ENCODE measurements around the gene ARHGAP19.

ARHGAP19 gene

GRCh38 chr10:97333351-97333600 lies 40.8 kb upstream of the ARHGAP19 start:
- peaks cover 8% of the 10 kb centered on the region; the same call in 1 of the 2 replicates for H3K36me3 ChIP-seq (ENCODE audit: control insufficient read depth, insufficient read depth, low read length)
- no peaks in the 10 kb centered on the region for H3K27me3 ChIP-seq (ENCODE audit: control insufficient read depth, insufficient read depth, low read length)
- H3K9me3 ChIP-seq (ENCODE audit: control insufficient read depth, insufficient read depth, low read length) = no peaks in the 10 kb centered on the region
- no peak overlapping the region for H3K27ac ChIP-seq (ENCODE audit: low read length)
- whole genome bisulfite sequencing (ENCODE audit: insufficient coverage, insufficient read length) = no CpG with 5 or more reads among the region's 7 CpGs
- no peak for DNase-seq (ENCODE audit: low read depth, low spot score)
- peak overlapping the region; percentile 98; the same call in 1 of the 2 replicates for H3K4me3 ChIP-seq (ENCODE audit: low read length)
- H3K4me1 ChIP-seq (ENCODE audit: control insufficient read depth, insufficient read depth, low read length) = no peaks in the 10 kb centered on the region

- Histone ChIP-seq H3K9me3 (ENCODE audit: control insufficient read depth, insufficient read depth, low read length) (no peaks in the 10 kb centered on the region), H3K27ac (ENCODE audit: low read length) (no peak overlapping the region), H3K27me3 (ENCODE audit: control insufficient read depth, insufficient read depth, low read length) (no peaks in the 10 kb centered on the region), H3K4me1 (ENCODE audit: control insufficient read depth, insufficient read depth, low read length) (no peaks in the 10 kb centered on the region), H3K4me3 (ENCODE audit: low read length) (peak overlapping the region; percentile 98; the same call in 1 of the 2 replicates), H3K36me3 (ENCODE audit: control insufficient read depth, insufficient read depth, low read length) (peaks cover 8% of the 10 kb centered on the region; the same call in 1 of the 2 replicates)
- WGBS (ENCODE audit: insufficient coverage, insufficient read length) = no CpG with 5 or more reads among the region's 18 CpGs
- no peak for DNase-seq (ENCODE audit: low read depth, low spot score)
These were observed 40.3 kb upstream of the ARHGAP19 start for GRCh38 chr10:97332591-97333350.

- Histone ChIP-seq H3K4me1 (ENCODE audit: control insufficient read depth, insufficient read depth, low read length) (no peaks in the 10 kb centered on the region), H3K27me3 (ENCODE audit: control insufficient read depth, insufficient read depth, low read length) (no peaks in the 10 kb centered on the region), H3K36me3 (ENCODE audit: control insufficient read depth, insufficient read depth, low read length) (peaks cover 8% of the 10 kb centered on the region; the same call in 1 of the 2 replicates), H3K9me3 (ENCODE audit: control insufficient read depth, insufficient read depth, low read length) (no peaks in the 10 kb centered on the region), H3K27ac (ENCODE audit: low read length) (no peak overlapping the region), H3K4me3 (ENCODE audit: low read length) (no peak overlapping the region)
- no CpG with 5 or more reads among the region's 6 CpGs for WGBS (ENCODE audit: insufficient coverage, insufficient read length)
- no peak for DNase-seq (ENCODE audit: low read depth, low spot score)
These were observed 38.8 kb upstream of the ARHGAP19 start for GRCh38 chr10:97331153-97331703.

GRCh38 chr10:97329766-97330165 lies 37.3 kb upstream of the ARHGAP19 start:
- no peak for DNase-seq (ENCODE audit: low read depth, low spot score)
- peaks cover 8% of the 10 kb centered on the region; the same call in 1 of the 2 replicates for H3K36me3 ChIP-seq (ENCODE audit: control insufficient read depth, insufficient read depth, low read length)
- no peak overlapping the region for H3K4me3 ChIP-seq (ENCODE audit: low read length)
- no peaks in the 10 kb centered on the region for H3K27me3 ChIP-seq (ENCODE audit: control insufficient read depth, insufficient read depth, low read length)
- no peaks in the 10 kb centered on the region for H3K9me3 ChIP-seq (ENCODE audit: control insufficient read depth, insufficient read depth, low read length)
- H3K4me1 ChIP-seq (ENCODE audit: control insufficient read depth, insufficient read depth, low read length) = 0 out of 2 replicates have a peak, but pooled peaks cover 2% of the 10 kb centered on the region
- H3K27ac ChIP-seq (ENCODE audit: low read length) = no peak overlapping the region
- 100% methylated on average over 1 of the region's 5 CpGs for WGBS (ENCODE audit: insufficient coverage, insufficient read length)

DNA sequence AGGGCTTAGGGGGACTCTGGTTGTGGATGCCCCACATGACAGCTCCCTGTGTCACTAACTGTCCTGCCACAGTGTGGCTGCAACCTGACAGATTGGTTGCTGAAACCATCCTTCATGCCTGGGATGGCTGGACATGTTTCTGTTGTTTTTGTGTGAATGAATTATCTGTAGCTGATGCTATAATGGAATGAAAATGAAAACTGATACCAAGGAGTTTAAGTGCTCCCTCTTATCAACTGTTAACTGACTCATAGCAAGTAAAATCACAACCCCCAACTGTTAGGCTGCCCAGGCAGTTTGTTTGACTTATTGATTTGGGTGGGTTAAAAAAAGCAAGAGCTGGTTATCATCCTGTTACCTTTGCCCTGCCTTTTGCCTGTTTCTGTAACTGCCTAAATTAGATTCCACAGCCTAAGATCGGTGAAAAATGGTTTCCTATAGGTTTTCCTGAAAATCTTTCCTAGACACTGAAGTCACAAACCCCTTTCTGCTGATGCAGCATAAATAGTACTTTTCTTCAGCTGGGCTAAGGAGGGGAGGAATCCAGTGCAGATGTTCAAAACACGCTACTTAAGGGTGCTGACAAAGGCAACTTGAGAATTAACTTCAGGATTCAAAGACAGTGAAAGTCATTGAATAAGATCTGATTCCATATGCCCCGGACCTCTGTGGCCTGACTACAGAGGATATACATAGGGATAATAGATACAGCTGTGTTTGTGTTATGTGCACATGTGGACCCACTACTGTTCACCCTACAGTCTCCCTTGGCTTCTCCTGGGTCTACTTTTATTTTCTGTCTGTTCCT lies 36.4 kb upstream of the ARHGAP19 start:
- Histone ChIP-seq H3K9me3 (ENCODE audit: control insufficient read depth, insufficient read depth, low read length) (no peaks in the 10 kb centered on the region), H3K4me3 (ENCODE audit: low read length) (no peak overlapping the region), H3K27ac (ENCODE audit: low read length) (no peak overlapping the region), H3K4me1 (ENCODE audit: control insufficient read depth, insufficient read depth, low read length) (0 out of 2 replicates have a peak, but pooled peaks cover 2% of the 10 kb centered on the region), H3K27me3 (ENCODE audit: control insufficient read depth, insufficient read depth, low read length) (no peaks in the 10 kb centered on the region), H3K36me3 (ENCODE audit: control insufficient read depth, insufficient read depth, low read length) (peaks cover 6% of the 10 kb centered on the region; the same call in 1 of the 2 replicates)
- no CpG with 5 or more reads among the region's 3 CpGs for WGBS (ENCODE audit: insufficient coverage, insufficient read length)
- no peak for DNase-seq (ENCODE audit: low read depth, low spot score)

DNA sequence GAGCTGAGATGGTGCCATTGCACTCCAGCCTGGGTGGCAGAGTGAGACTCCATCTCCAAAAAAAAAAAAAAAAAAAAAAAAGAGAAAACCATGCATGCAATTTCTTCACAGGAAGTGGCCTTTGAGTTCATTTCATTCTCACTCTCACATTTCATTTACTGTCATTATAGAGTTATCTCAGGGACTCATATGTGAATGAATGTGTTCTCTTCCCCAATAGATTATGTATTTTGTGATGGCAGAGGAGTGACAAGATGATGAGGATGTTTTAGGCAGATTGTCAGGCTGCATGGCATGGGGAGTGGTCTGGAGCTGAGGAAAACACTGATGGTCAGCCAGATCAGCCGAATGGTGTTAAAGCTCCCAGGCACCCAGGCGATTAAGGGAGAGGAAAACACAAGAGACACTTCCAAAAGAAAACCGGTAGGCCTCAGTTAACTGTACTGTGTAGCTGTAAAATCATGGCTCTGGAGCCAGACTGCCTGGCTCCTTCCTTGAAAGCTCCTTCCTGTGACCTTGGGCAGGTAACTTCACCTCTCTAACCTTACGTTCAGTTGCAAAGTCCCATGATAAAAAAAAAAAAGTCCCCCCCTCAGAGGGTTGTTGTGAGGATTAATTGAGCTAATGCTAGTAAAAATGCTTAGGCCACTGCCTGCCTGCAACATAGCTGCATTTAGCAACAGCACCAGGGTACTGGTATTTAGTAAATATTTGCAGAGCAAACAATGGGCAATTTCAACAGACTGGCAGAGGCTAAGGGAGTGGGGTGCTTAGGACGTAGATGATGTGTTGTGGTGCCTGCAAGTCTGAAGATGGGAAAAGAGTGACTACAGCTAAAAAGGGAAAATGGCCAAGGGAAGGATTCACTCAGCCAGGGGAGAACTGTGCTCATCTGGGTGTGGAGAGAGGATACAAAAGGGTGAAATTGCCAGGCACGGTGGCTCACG lies 35.2 kb upstream of the ARHGAP19 start:
- Histone ChIP-seq H3K36me3 (ENCODE audit: control insufficient read depth, insufficient read depth, low read length) (peaks cover 4% of the 10 kb centered on the region; the same call in 1 of the 2 replicates), H3K4me1 (ENCODE audit: control insufficient read depth, insufficient read depth, low read length) (0 out of 2 replicates have a peak, but pooled peaks cover 2% of the 10 kb centered on the region), H3K4me3 (ENCODE audit: low read length) (no peak overlapping the region), H3K9me3 (ENCODE audit: control insufficient read depth, insufficient read depth, low read length) (no peaks in the 10 kb centered on the region), H3K27me3 (ENCODE audit: control insufficient read depth, insufficient read depth, low read length) (no peaks in the 10 kb centered on the region), H3K27ac (ENCODE audit: low read length) (no peak overlapping the region)
- no peak for DNase-seq (ENCODE audit: low read depth, low spot score)
- no CpG with 5 or more reads among the region's 7 CpGs for WGBS (ENCODE audit: insufficient coverage, insufficient read length)

GRCh38 chr10:97325754-97326153 lies 33.3 kb upstream of the ARHGAP19 start:
- DNase-seq (ENCODE audit: low read depth, low spot score) = no peak
- peaks cover 4% of the 10 kb centered on the region; the same call in 1 of the 2 replicates for H3K36me3 ChIP-seq (ENCODE audit: control insufficient read depth, insufficient read depth, low read length)
- no CpG with 5 or more reads among the region's 9 CpGs for WGBS (ENCODE audit: insufficient coverage, insufficient read length)

GRCh38 chr10:97323501-97323900 lies 31.1 kb upstream of the ARHGAP19 start:
- DNase-seq (ENCODE audit: low read depth, low spot score) = no peak
- Histone ChIP-seq H3K27me3 (ENCODE audit: control insufficient read depth, insufficient read depth, low read length) (peaks cover 9% of the 10 kb centered on the region; the same call in 1 of the 2 replicates), H3K36me3 (ENCODE audit: control insufficient read depth, insufficient read depth, low read length) (no peaks in the 10 kb centered on the region), H3K4me1 (ENCODE audit: control insufficient read depth, insufficient read depth, low read length) (peaks cover 6% of the 10 kb centered on the region; the same call in 1 of the 2 replicates), H3K9me3 (ENCODE audit: control insufficient read depth, insufficient read depth, low read length) (no peaks in the 10 kb centered on the region), H3K4me3 (ENCODE audit: low read length) (no peak overlapping the region), H3K27ac (ENCODE audit: low read length) (no peak overlapping the region)
- no CpG with 5 or more reads among the region's 4 CpGs for WGBS (ENCODE audit: insufficient coverage, insufficient read length)

More at GRCh38 chr10:97325754-97326153, 33.3 kb upstream of the ARHGAP19 start:
- Histone ChIP-seq H3K27me3 (ENCODE audit: control insufficient read depth, insufficient read depth, low read length) (peaks cover 3% of the 10 kb centered on the region; the same call in 1 of the 2 replicates), H3K4me1 (ENCODE audit: control insufficient read depth, insufficient read depth, low read length) (peaks cover 5% of the 10 kb centered on the region; the same call in 1 of the 2 replicates), H3K4me3 (ENCODE audit: low read length) (no peak overlapping the region), H3K27ac (ENCODE audit: low read length) (no peak overlapping the region), H3K9me3 (ENCODE audit: control insufficient read depth, insufficient read depth, low read length) (no peaks in the 10 kb centered on the region)

- H3K4me1 ChIP-seq (ENCODE audit: control insufficient read depth, insufficient read depth, low read length) = peaks cover 6% of the 10 kb centered on the region; the same call in 1 of the 2 replicates
- peaks cover 9% of the 10 kb centered on the region; the same call in 1 of the 2 replicates for H3K27me3 ChIP-seq (ENCODE audit: control insufficient read depth, insufficient read depth, low read length)
- no peaks in the 10 kb centered on the region for H3K36me3 ChIP-seq (ENCODE audit: control insufficient read depth, insufficient read depth, low read length)
- WGBS (ENCODE audit: insufficient coverage, insufficient read length) = no CpG with 5 or more reads among the region's 3 CpGs
- no peak for DNase-seq (ENCODE audit: low read depth, low spot score)
- H3K9me3 ChIP-seq (ENCODE audit: control insufficient read depth, insufficient read depth, low read length) = no peaks in the 10 kb centered on the region
- H3K4me3 ChIP-seq (ENCODE audit: low read length) = no peak overlapping the region
- no peak overlapping the region for H3K27ac ChIP-seq (ENCODE audit: low read length)
These were observed 29.4 kb upstream of the ARHGAP19 start for GRCh38 chr10:97321804-97322190.

All from iPS DF 6.9 (cell line).